ENCODE data around the gene MAK.

GRCh38 chr6:10886691-10887502 is 48.6 kb upstream of the MAK start, which contains the start of gene SYCP2L:
- TF ChIP-seq CTCF (conservative IDR thresholded peaks at IDR 0.05; ENCODE audit: low read depth in 2 of 2), result peak; percentile 66 to 69
- TF ChIP-seq REST (IDR thresholded peaks at IDR 0.05; ENCODE audit: unreplicated experiment), result no peak
